Fibroblast of lung (primary cell): Measurements from ENCODE around the gene TRAF7. TPM values are rescaled to one million over a fixed set of nuclear protein-coding genes. Genes with fewer than 3 reads are reported as not detected.

Experiments
- DNase-seq, 2 donors: peaks; one replicate each; pipeline versions ENCODE4 v3.0.0 to v3.0.0-alpha.2; 2010; ENCODE audit warnings: low read depth in 2 of 2
- H2AFZ ChIP-seq: 2 replicates; pipeline ENCODE4 v1.5.1; 2012; ENCODE audit warnings: low read length, control low read depth, inconsistent platforms
- H3K27ac ChIP-seq: 2 replicates; pipeline ENCODE4 v1.5.1; 2011; ENCODE audit warnings: low read length, control low read depth; ENCODE audit not compliant: insufficient read depth
- H3K27me3 ChIP-seq: 2 replicates; pipeline ENCODE4 v1.5.1; 2011; ENCODE audit warnings: mild to moderate bottlenecking, low read length; ENCODE audit not compliant: control insufficient read depth, insufficient read depth
- H3K36me3 ChIP-seq: 2 replicates; pipeline ENCODE4 v1.5.1; 2011; ENCODE audit warnings: low read length; ENCODE audit not compliant: control insufficient read depth, insufficient read depth
- H3K4me1 ChIP-seq: 2 replicates; pipeline ENCODE4 v1.5.1; 2011; ENCODE audit warnings: low read length; ENCODE audit not compliant: control insufficient read depth, insufficient read depth; ENCODE audit errors: extremely low read depth
- H3K4me2 ChIP-seq: 2 replicates; pipeline ENCODE4 v1.5.1; 2011; ENCODE audit warnings: low read length, control low read depth; ENCODE audit not compliant: insufficient read depth; ENCODE audit errors: extremely low read depth
- H3K4me3 ChIP-seq, 4 experiments: fragments of 200-600 bp in 1 of 4; sonication (generic) in 1 of 4; replicated peaks in 1 of 4; 2 replicates each; pipeline ENCODE4 v1.5.1; 2011 to 2016; ENCODE audit warnings: low read length in 4 of 4, low read depth in 3 of 4, mild to moderate bottlenecking in 3 of 4, control low read depth in 2 of 4, inconsistent platforms in 1 of 4, mixed read lengths in 1 of 4; ENCODE audit not compliant: insufficient read depth in 1 of 4; ENCODE audit errors: control extremely low read depth in 1 of 4
- H3K79me2 ChIP-seq: 2 replicates; pipeline ENCODE4 v1.5.1; 2012; ENCODE audit warnings: mild to moderate bottlenecking, low read length, inconsistent platforms; ENCODE audit not compliant: control insufficient read depth, insufficient read depth
- H3K9ac ChIP-seq: 2 replicates; pipeline ENCODE4 v1.5.1; 2011; ENCODE audit warnings: mild to moderate bottlenecking, low read length, control low read depth; ENCODE audit not compliant: insufficient read depth
- H3K9me3 ChIP-seq: 2 replicates; pipeline ENCODE4 v1.5.1; 2012; ENCODE audit warnings: low read depth, low read length; ENCODE audit not compliant: control insufficient read depth, insufficient read depth
- H4K20me1 ChIP-seq: 2 replicates; pipeline ENCODE4 v1.5.1; 2011; ENCODE audit warnings: low read length; ENCODE audit not compliant: control insufficient read depth, insufficient read depth; ENCODE audit errors: extremely low read depth
- EZH2 ChIP-seq: IDR thresholded peaks from 2 replicates; pipeline ENCODE4 v1.5.1; 2012; ENCODE audit warnings: low read length, control low read depth, mild to moderate bottlenecking; ENCODE audit errors: missing control alignments
- polyA plus RNA-seq, 2 donors: library from polyadenylated mRNA; depleted of rRNA in 1 of 2; stranded (reverse) in 1 of 2; unstranded in 1 of 2; fragments of >200 nt; gene quantifications; 2 replicates each; pipeline ENCODE4 v1.2.1, GENCODE V29; 2011 to 2012; ENCODE audit warnings: missing spikeins in 1 of 2
- total RNA-seq: library from RNA; depleted of rRNA; stranded (reverse); fragments of >200 nt; gene quantifications from 2 replicates; pipeline ENCODE4 v1.2.1, GENCODE V29; 2014
- TF ChIP-seq, protein P1 (sequence below), 2 donors: IDR thresholded peaks in 1 of 2; conservative IDR thresholded peaks in 1 of 2; 1 replicate in 1 of 2; 2 replicates in 1 of 2; pipeline ENCODE4 v1.5.1; 2011 to 2012; ENCODE audit warnings: low read length in 2 of 2, control low read depth in 1 of 2, inconsistent platforms in 1 of 2, low read depth in 1 of 2, mild to moderate bottlenecking in 1 of 2

The TRAF7 gene
- total and polyA plus RNA-seq, 2 donors (not counting 1 experiment from before 2014, with no cell fraction given) = 38.7 to 60.3 TPM

DNA sequence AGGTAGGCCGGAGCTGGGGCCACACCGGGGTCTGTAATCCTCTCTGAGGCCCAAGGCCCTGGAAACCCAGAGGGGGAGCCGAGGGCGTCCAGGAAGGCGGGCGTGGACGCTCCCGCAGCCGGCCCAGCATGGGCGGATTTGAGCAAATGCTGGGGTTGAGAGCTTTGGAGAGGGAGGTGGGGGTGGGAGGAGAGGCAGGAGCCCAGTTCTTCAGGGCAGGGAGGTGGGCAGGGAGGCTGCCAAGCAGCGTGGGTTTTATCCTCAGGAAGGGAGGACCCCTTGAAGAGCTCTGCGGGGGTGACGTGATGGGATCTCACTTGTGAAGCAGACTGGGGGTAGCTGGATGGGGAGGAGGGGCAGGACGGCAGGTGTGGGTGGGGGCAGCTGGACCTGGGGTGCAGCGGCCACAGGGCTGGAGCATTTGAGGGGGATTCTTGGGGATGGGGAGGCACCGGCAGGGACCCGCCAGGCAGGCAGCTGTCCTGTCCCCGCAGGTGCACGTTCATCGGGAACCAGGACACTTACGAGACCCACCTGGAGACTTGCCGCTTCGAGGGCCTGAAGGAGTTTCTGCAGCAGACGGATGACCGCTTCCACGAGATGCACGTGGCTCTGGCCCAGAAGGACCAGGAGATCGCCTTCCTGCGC is 17.2 kb downstream of the TRAF7 start:
- Histone ChIP-seq H3K4me1 (no peaks in the 10 kb centered on the region), H3K79me2 (no peaks in the 10 kb centered on the region), H3K27ac (no peak overlapping the region), H3K4me2 (no peak overlapping the region), H2AFZ (no peak overlapping the region), H3K27me3 (no peaks in the 10 kb centered on the region), H3K9me3 (no peaks in the 10 kb centered on the region), H3K9ac (no peak overlapping the region), H3K4me3 (no peak overlapping the region), H3K36me3 (peaks cover 48% of the 10 kb centered on the region), H4K20me1 (no peaks in the 10 kb centered on the region)
- no peak for DNase-seq
- TF ChIP-seq, protein P1, sequence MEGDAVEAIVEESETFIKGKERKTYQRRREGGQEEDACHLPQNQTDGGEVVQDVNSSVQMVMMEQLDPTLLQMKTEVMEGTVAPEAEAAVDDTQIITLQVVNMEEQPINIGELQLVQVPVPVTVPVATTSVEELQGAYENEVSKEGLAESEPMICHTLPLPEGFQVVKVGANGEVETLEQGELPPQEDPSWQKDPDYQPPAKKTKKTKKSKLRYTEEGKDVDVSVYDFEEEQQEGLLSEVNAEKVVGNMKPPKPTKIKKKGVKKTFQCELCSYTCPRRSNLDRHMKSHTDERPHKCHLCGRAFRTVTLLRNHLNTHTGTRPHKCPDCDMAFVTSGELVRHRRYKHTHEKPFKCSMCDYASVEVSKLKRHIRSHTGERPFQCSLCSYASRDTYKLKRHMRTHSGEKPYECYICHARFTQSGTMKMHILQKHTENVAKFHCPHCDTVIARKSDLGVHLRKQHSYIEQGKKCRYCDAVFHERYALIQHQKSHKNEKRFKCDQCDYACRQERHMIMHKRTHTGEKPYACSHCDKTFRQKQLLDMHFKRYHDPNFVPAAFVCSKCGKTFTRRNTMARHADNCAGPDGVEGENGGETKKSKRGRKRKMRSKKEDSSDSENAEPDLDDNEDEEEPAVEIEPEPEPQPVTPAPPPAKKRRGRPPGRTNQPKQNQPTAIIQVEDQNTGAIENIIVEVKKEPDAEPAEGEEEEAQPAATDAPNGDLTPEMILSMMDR (conservative IDR thresholded peaks at IDR 0.05 in 1 of 2, IDR thresholded peaks at IDR 0.05 in 1 of 2; ENCODE audit: low read depth in 1 of 2, low read length in 2 of 2) = no peak
- no peak for TF ChIP-seq EZH2

DNA sequence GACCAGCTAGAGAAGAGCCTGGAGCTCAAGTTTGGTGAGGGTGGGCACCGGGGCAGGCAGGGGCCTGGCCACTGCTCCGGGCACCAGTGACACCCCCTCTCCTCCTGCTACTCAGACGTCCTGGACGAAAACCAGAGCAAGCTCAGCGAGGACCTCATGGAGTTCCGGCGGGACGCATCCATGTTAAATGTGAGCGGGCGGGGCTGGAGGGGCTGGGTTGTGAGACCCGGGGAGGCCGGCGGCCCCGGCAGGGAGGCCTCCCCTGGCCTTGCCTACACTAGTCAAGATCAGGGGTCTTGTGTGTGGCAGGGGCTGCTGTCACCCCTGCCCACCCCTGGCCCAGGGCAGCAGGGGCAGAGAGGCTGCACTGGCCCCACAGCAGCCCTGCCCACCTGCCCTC is 17.8 kb downstream of the TRAF7 start:
- Histone ChIP-seq H3K27me3 (no peaks in the 10 kb centered on the region), H3K9me3 (no peaks in the 10 kb centered on the region), H3K4me1 (no peaks in the 10 kb centered on the region), H3K79me2 (no peaks in the 10 kb centered on the region), H4K20me1 (no peaks in the 10 kb centered on the region), H3K4me2 (no peak overlapping the region), H3K9ac (no peak overlapping the region), H3K4me3 (no peak overlapping the region), H2AFZ (no peak overlapping the region), H3K36me3 (peaks cover 48% of the 10 kb centered on the region), H3K27ac (no peak overlapping the region)
- TF ChIP-seq, protein P1 (conservative IDR thresholded peaks at IDR 0.05 in 1 of 2, IDR thresholded peaks at IDR 0.05 in 1 of 2; ENCODE audit: low read depth in 1 of 2, low read length in 2 of 2) = no peak
- no peak for DNase-seq

DNA sequence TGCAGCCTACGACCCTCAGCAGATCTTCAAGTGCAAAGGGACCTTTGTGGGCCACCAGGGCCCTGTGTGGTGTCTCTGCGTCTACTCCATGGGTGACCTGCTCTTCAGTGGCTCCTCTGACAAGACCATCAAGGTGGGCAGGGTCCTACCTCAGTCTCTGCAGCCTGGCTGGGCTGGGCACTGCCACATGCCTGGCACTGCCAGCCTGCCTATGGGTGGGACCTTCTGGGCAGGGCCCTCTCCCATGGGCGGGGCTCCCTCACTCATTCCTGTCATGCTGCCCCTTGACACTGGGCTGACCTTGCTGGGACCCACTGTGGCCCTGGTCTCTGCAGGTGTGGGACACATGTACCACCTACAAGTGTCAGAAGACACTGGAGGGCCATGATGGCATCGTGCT is 18.3 kb downstream of the TRAF7 start:
- Histone ChIP-seq H4K20me1 (no peaks in the 10 kb centered on the region), H3K27me3 (no peaks in the 10 kb centered on the region), H3K9me3 (no peaks in the 10 kb centered on the region), H3K4me1 (no peaks in the 10 kb centered on the region), H2AFZ (no peak overlapping the region), H3K79me2 (no peaks in the 10 kb centered on the region), H3K4me3 (no peak overlapping the region), H3K9ac (no peak overlapping the region), H3K36me3 (peaks cover 48% of the 10 kb centered on the region), H3K4me2 (no peak overlapping the region), H3K27ac (no peak overlapping the region)
- no peak for TF ChIP-seq EZH2
- TF ChIP-seq, protein P1 (conservative IDR thresholded peaks at IDR 0.05 in 1 of 2, IDR thresholded peaks at IDR 0.05 in 1 of 2; ENCODE audit: low read depth in 1 of 2, low read length in 2 of 2) = no peak
- no peak for DNase-seq
